GM18870 (cell line): Measurements from ENCODE around the gene FTCDNL1.

ENCODE experiments used
- ATAC-seq: cut with Tn5 transposase; IDR thresholded peaks from one replicate; pipeline ENCODE4 v1.9.1; 2021; ENCODE audit warnings: moderate library complexity; ENCODE audit not compliant: unreplicated experiment

Gene FTCDNL1

GRCh38 chr2:199744260-199744659 lies 106.7 kb downstream of the FTCDNL1 start:
- ATAC-seq = no peak

- no peak for ATAC-seq
These were observed 107.4 kb downstream of the FTCDNL1 start for GRCh38 chr2:199743415-199744120.

DNA sequence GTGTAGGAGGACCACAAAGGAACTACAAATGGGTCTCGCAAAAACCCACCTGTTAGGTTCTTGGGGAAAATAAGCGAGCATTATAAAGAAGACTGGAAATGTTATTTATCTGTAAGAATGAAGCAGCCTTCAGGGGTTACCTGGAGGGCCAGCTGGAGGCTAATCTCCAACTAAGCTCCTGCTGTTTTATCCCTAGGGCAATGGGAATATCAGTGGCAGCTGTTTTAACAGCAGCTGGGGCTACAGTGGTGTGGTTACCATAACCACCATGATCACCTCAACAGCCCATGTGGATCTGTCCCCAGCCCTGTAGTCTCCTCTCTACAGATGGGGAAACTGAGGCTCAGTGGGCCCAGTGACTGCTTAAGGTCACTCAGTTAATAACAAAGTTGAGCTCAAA lies 108.1 kb downstream of the FTCDNL1 start:
- no peak for ATAC-seq

DNA sequence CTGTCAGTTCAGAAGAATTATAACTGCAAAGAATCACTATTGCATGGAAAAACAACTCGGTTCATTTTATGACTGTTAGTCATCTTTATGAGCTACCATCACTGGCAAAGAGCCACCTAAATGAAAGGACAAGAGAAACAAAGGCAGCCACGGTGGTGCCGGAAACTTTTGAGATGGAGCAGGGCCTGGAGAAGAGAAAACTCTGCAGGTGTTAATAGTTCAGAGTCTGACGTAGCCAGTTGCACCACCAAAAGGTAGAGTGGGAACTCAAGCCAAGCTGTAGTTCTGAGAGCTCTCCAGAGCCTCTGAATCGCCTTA lies 110.9 kb downstream of the FTCDNL1 start:
- no peak for ATAC-seq

- ATAC-seq = no peak
These were observed 111.4 kb downstream of the FTCDNL1 start for GRCh38 chr2:199739413-199740110.

GRCh38 chr2:199738727-199739412 lies 112.1 kb downstream of the FTCDNL1 start:
- ATAC-seq = no peak

- no peak for ATAC-seq
These were observed 116.3 kb downstream of the FTCDNL1 start for GRCh38 chr2:199734651-199735050.

DNA sequence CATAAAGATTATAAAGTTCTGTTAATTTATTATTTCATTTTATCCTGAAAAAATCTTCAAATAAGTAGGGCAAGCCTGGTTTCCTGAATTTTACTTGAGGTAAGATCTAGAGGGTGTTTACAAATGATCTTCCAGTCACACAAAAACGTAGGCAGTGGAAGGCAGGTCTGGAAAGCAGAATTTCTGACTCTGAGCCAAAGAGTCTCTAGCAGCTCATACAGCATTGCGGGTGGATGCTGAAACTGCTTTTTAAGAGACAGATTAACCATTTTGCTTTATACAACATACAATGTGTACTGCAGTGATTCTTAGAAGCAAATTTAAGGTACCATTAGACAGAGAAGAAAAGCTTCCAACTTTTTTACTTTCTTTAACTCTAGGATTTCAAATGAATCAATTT lies 117.0 kb downstream of the FTCDNL1 start:
- ATAC-seq = no peak

DNA sequence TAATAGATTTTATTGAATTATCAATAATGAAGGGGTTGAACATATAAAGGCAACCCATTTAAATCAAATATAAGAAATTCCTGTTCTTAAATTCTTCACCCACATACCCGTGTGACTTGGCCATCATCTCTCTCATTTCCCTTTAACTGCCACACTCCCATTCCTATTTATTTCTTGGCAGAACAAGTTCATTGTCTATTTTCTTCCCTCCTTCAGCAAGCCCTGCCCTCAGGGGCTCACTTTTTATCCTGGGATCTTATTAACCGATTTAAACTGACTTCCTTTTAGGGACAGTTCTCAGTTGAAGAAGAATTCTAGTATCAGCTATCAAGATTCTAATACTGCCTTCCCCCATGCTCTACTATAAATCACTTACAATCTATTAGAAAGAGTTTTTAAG lies 123.2 kb downstream of the FTCDNL1 start:
- no peak for ATAC-seq

GRCh38 chr2:199727306-199727705 lies 123.7 kb downstream of the FTCDNL1 start:
- no peak for ATAC-seq

DNA sequence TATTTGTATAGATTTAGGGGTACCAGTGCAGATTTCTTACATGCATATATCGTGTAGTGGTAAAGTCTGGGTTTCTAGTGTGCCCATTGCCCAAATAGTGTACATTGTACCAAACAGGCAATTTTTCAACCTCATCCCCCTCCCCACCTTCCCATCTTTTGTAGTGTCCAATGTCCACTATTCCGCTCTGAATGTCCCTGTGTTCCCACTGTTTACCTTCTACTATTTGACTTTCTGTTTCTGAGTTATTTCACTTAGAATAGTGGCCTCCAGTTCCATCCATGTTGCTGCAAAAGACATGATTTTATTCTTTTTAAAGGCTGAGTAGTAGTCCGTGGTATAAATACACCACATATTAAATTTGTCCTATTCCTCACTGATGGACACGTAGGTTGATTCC lies 132.9 kb downstream of the FTCDNL1 start:
- ATAC-seq = no peak

DNA sequence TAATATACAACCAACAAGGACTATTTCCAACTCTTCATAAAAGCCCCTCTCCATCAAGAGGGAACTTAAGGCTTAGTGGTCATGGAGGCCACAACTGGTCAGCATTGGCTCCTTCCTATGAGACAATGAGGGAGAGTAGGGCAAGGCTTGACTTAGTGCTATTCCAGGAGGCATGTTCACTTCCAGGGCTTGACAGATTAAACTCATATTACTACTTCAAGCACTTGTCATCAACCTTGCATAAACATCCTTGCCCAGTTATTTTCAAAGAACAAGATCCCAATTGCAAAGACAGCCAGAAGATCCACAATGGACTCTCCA lies 133.4 kb downstream of the FTCDNL1 start:
- ATAC-seq = no peak

GRCh38 chr2:199716807-199717586 lies 134.0 kb downstream of the FTCDNL1 start:
- no peak for ATAC-seq

GRCh38 chr2:199713746-199714145 lies 137.2 kb downstream of the FTCDNL1 start:
- ATAC-seq = no peak

GRCh38 chr2:199710551-199710950 lies 140.4 kb downstream of the FTCDNL1 start:
- ATAC-seq = no peak
